Muscle of arm (tissue), 12 donors: ENCODE measurements around the gene BRD7. TPM values are rescaled to one million over a fixed set of nuclear protein-coding genes. Genes with fewer than 3 reads are reported as not detected.

ENCODE experiments used
- DNase-seq: peaks from one replicate; pipeline ENCODE4 v3.0.0-alpha.2; 2013
- polyA plus RNA-seq, 12 donors: library from polyadenylated mRNA; unstranded; fragments of 120-200 nt; gene quantifications; one replicate each; pipeline ENCODE4 v1.2.1, GENCODE V29; 2013; ENCODE audit not compliant: insufficient read length in 12 of 12

BRD7 gene
- polyA plus RNA-seq, 12 donors: 59.8 to 80.7 (median 77.5) TPM; not detected in 1

DNA sequence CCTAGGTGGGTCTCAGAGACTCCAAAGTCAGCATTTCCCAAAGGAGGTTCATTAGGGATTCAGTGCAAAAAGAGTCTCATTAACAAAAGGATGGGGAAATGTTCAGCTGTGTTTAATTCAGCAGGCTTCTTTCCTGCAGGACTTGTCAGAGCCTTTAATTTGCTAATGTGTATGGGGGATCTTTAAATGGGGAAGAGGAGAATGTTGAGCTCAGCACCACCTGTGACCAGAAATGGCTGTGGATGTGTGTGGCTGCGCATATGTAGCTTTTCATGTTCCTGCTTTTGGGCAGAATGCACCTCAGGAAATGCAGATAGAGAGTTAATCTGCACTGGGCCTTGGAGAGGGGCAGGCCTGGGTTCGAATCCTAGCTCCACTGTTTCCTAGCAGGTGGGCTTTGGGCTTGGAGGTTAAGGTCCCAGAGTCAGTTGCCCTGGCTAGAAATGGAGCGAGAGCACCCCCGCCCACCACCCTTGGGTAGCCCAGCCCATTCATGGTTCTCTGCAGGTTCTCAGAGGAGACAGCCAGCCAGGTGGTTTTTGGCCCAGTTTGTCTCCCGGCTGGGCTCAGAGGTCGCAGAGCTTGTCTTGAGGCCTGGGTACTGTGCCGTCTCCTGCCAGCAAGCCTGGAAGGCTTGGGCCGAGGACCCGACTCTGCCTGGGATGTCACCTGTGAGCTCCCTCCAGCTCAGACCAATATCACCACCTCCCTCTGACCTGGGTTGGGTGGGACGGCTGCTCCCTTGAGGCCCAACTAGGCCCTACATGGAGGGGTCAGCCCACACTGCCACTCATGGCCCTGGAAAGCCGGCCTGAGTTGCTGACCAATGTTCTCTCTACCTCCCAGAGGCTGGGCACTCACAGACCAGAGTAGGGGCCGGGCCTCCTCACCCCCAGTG, 93.1 kb downstream of the BRD7 start:
- no peak for DNase-seq

DNA sequence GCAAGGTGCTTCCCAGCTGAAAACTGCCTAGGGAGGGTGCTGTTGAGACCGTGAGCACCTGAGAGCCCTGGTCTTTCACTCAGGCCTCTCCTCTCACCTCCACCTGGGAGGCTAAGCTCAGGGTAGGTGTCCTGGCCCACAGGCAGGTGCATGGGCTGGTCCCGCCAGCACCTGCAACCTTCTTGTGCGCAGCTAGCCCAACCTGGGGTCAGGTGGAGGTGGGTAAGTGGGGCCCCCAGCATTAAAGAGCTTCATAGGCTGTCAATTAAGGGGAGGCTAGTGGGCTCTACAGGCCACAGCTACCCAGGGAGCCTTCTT, 93.7 kb downstream of the BRD7 start:
- DNase-seq: no peak

DNA sequence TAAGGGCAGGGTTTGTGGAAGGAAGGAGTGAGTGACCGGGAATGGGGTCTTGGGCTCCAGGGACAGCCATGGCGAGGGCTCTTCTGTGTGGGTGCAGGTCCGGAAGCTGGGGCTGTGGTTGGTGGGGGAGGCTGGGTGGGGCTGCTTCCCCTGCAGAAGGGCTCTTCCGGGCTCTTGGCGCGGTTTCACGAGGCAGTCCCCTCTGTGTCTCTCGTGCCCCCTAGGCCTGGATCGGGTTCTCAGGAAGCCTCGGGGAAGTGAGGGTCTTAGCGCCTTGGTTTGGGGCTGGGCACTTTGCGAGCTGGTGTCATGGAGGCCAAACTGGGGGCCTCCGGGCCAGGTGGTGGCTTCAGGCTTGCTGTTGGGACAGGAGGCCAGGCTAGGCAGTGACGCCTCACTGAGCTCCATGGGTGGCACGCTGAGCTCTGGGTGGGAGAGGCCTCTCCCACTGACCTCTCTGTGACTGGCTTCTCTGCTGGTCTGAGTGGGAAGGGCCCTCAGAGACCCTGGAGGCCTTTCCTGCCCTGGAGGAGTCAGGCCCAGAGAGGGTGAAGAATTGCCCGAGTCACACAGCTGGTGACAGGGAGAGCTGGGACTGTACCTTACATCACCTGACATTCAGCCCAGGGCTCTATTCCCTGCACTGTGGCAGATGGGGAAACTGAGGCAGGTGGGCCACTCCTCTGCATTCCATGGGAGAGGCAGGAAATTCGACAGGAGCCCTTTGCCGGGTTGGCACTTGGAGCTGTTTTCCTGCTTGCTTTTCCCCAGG, 94.3 kb downstream of the BRD7 start:
- DNase-seq: no peak

DNA sequence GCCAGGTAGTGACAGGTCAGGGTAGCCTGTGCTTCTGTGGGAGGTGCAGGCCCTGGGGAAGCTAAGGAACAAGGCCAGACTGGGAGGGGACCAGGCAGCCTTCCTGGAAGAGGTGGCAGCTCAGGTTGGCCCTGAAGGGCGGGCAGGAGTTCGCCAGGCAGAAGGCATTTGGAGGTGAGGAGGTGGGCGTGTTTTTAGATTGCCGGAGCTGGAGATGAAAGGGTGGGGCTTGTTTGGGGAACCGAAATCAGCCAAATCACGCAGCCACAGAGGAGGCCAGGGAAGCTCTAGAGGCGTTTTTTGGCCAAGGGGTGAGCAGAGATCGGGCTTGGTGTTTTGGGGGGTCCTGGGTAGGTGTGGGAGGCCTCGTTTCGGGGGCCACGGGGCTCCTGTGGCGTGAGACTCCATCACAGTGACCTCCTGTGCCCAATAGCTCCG, 94.9 kb downstream of the BRD7 start:
- DNase-seq: no peak

DNA sequence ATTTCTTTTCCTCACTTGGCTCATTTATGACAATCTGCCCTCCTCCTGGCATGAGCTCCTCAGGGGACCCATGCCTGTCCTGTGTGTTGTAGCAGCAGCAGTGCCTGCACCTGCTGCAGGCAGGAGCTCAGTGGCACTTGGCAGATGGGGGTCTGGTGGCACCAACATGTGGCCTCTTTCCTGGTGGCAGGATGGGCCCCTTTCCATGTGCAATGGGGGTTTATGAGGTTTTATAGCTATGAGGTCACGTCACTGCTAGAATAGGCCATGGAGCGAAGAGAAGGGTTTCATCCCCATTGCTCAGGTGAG, 95.5 kb downstream of the BRD7 start:
- no peak for DNase-seq

DNA sequence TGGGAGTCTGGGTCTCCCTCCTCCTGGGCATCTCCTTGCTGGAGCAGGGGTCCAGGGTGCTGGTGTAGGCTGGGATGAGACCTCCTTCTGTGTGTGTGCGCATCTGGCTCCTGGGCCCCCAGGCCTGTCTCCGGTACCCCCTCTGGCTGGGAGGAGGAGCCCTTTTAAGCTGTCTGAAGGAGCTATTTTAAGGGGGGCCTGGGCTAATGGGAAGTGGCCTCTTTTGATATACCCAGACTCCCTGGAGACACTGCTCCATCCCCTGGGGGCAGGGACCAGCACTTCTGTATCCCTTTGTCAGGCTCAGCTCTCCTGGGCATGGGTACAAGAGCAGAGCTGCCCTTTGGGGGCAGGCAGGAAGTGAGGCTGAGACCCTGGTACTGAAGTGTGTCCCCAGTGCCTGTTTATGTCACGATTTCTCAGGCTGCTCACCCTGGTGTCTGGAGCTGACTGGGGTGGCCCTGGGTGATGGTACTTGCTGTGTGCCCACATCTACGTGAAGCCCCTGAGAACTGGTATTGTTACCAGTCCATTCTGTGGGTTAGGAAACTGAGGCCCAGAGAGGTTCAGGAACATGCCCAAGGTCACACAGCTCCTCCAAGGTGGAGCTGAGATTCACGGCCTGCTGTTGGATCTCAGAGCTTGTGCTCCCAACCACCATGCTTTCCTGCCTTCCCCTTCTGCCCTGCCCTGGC, 96.0 kb downstream of the BRD7 start:
- no peak for DNase-seq

DNA sequence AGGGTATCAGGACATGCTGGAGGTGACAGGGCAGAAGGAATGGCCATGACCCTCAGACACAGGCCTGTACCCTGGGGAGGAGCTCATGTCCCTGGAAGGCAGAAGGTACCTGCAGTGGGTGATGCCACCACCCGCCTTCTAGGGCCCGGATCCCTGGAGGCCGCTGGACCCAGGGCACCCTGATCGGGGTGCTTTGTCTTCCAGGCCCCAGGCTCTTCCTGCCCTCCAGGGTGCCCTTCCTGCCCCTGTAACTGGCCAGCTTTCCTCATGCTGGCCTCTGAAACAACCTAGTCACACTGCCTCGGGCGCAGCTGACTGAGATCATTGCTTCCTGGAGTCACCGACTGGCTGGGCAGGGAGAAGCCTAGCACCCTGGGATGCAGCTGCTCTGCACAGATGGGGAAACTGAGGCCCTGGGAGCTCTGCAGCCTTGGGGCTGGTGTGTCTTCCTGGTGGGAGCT, 96.6 kb downstream of the BRD7 start:
- DNase-seq: no peak

DNA sequence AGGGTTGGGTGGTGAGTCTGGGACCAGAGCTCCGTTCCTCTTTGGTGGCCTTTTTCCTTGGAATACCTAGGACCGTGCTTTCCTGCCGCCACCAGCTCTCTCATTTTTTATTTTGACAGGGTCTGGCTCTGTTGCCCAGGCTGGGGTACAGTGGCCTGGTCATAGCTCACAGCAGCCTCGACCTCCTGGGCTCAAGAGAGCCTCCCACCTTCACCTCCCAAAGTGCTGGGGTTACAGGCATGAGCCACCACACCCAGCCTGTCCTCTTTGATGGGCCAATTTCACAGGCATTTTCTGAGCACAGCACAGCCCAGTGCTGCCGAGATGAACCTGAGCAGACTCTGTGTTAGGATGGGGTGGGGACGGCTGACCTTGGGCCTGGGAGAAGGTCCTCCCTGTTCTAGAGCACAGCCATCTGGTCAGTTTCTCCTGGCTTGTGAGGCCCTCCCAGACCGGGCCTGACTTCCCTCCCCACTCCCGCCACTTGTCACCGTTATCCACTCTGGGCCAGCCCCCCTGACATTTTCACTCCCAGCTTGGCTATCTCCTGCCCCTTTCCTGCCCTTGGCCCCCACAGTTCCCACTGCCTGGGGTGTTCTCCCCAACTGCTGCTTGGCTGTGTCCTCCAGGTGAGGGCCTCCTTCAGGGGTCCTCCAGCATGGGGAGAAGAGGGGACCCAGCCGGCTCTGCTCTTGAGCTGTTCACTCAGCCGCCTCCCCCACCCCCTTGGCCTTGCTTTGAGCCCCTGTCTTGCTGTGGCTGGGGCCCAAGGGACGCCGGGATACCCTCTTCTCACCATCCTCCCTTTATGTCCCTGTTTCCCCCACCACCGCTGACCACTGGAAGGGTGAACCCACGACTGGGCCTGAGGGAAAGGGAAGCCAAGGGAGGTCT, 97.4 kb downstream of the BRD7 start:
- DNase-seq: no peak

DNA sequence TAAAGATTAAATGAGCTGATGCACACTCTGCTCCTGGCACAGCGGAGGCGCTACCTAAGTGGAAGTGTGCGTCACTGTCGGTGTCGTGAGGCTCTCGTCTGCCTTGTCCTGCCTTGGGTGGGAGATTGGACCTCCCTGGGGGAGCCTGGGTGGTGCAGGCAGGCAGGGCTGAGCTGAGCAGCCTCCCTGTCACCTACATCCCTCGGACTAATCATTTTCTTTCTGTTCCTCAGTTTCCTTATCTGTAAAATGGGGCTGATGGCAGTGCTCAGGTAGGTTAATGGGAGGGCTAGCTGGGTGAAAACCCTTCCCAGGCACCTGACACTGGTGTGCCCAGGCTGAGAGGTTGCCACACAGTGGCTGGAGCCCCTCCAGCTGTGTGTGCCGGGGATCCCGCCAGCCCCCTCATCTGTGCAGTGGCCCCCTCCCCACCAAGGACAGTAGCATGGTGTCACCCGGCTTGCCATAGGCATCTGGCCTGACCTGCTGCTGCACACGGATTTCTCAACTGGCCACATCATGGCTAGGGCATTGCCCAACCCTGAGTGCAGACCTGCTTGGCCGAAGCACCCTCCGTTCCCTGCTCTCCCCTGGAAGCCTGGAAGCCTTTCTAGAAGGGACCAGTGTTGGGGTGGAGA, 98.2 kb downstream of the BRD7 start:
- no peak for DNase-seq

DNA sequence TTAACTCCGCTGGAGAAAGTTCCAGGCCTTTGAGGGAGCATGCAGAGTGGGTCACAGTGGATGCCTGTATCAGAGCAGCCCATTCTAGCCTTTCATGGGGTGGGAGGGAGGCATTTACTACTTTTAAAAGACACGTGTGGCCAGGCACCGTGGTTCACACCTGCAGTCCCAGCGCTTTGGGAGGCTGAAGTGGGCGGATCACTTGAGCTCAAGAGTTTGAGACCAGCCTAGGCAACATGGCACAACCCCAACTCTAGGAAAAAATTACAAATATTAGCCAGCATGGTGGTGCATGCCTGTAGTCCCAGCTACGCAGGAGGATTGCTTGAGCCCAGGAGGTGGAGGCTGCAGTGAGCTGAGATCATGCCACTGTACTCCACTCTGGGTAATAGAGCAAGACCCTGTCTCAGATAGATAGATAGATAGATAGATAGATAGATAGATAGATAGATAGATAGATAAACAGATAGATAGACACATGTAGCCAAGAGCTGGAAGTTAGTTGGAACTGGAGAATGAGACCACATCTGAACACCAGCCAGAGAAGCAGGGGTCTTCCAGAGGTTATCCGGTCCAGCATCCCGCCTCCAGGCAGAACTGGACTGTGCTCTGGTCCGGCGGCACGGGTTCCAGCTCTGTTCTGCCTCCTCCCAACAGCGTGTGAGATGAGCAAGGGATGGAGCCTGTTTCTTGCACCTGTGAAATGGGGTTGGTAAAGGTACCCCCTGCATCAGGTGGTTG, 98.8 kb downstream of the BRD7 start:
- DNase-seq: no peak

DNA sequence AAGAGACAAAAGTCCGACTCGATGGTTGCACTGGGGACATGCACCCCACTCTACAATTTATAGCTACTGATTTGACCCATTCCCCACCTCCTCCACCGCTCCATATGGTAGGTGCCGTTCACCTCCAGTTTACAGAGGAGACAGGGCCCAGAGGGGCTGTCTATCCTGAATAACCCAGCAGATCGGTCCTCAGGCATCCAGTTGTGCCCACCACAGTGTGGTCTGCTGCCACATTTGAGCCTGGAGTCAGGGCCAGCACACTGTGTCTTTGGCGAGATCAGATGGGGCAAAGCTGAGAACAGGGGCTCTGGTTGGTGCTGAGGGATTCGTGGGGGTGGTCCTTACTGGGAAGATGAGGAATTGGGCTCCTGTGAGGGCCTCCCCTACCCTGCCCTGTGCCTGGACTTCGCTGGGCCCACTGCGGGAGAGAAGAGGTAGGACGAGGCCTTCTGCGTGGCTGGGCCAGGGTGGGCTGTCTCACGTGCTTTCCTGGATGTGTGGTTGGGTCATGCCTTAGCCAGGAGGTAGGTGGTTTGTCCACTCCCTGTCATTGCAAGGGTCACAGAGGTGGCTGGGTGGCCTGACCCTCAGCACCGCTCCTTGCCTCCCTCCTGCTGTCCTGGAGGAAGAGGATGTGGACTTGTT, 99.6 kb downstream of the BRD7 start:
- no peak for DNase-seq

DNA sequence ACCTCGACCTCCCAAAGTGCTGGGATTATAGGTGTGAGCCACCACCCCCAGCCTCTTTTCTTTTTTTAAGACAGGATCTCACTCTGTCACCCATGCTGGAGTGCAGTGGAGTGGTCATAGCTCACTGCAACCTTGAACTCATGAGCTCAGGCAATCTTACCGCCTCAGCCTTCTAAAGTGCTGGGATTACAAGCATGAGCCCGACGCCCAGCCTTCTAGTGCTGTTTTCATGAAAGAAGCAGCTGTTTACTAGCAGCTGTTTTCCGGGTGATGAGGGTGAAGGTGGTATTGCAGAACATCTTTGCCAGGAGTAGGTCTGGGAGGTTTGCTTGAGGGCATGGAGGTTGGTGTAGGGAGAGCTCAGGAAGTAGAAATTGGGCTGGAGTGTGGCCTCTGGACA, 100.4 kb downstream of the BRD7 start:
- no peak for DNase-seq

DNA sequence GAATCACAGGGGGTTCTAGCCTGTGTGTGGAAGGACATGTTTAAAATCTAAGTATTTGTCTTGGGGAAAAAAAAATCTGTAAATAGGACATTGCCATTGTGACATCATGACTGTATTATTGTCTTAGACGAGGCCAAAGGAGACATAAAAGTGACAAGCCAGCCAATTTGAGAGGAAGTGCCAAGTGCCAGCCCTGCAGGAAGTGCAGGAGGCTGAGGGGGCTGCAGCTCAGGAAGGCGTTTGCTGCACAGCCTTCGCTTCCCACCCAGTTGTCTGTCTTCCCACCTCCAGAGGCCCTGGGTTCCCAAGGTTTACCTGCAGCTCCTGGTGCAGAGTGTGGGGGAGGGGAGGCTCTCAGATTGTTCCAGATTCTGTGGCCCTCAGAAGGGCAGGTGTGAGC, 101.1 kb downstream of the BRD7 start:
- no peak for DNase-seq

DNA sequence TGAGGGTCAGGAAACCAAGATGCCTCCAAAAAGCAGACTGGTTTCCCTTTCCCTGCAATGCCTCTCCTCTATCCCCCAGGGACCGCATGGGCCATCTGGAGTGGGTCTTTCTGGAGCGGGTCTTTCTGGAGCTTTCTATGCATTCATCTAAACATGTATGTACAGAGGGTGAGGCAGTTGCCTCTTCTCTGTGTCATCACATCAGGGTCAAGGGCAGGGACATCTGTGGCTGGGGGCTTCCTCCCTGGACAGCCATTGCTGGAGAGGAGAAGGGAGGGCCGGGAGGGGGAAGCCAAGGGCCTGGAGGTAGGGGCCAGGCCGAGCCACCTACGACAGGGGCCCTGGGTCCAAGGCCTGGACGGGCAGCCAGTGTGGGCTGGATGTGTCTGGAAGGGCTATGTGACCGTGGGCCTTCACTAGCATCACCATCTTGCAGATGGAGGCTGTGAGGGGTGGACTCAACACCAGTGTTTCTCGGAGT, 101.6 kb downstream of the BRD7 start:
- DNase-seq: no peak

DNA sequence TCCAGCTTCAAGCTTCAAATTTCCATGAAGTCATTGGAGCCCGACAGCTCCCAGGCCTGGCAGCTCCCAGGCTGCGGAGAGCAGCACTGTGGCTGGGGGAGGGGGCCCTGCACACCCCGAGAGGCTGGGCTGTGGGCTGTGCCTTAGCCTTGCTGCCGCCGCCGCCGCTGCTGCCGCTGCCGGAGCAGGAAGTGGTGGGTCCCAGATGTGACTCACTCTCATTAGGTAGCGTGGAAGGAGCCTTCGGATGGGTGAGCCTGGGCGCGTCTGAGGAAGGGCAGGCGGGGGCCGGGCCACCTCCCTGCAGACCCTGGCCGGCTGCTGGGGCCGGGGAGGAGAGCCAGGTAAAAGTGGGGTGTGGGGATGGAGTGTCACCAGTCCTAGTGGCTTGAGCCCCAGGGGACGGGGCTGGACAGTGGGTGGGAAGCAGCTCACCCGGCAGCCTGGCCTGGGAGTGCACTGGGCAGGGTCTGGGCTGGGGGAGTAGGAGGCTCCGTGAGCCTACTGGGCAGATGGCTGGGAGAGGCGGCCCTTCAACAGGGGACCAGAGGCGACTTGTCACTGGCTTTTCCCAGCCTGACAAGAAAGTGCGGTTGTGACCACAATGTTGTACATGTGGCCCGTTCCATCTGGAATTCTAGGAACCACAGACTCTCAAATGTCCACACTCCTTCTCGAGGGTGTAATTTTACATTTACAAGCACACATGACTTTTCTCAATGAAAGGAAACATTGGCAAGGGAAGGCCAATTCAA, 102.3 kb downstream of the BRD7 start, which contains the start of gene ADCY7:
Gene ADCY7 (plus strand): TSS at position 215 of the 755 bp plus-strand sequence. CDS start 21,629 bp downstream, outside the sequence.
- DNase-seq: peak; percentile 31
